Measurements from ENCODE around the gene SAT1. TPM values are rescaled to one million over a fixed set of nuclear protein-coding genes. Genes with fewer than 3 reads are reported as not detected.

SAT1 gene
- total RNA-seq, 1 donor from 2014 or later, result 224 TPM

DNA sequence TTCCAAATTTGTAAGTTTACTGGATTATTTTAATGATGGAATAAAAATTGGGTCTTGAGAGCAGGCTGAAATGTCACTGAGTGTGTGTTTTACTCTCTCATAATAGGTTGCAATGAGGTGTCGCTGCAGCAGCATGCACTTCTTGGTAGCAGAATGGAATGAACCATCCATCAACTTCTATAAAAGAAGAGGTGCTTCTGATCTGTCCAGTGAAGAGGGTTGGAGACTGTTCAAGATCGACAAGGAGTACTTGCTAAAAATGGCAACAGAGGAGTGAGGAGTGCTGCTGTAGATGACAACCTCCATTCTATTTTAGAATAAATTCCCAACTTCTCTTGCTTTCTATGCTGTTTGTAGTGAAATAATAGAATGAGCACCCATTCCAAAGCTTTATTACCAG, 2.6 kb downstream of the SAT1 start:
- Mint-ChIP-seq H3K36me3 (ENCODE audit: low read depth, unreplicated experiment) (peaks cover 2% of the 10 kb centered on the region), H3K4me1 (ENCODE audit: low read depth, unreplicated experiment) (peaks cover 7% of the 10 kb centered on the region), H3K27me3 (ENCODE audit: low read depth, unreplicated experiment) (no peaks in the 10 kb centered on the region), H3K4me3 (ENCODE audit: unreplicated experiment) (peak overlapping the region; percentile 92), H3K27ac (ENCODE audit: unreplicated experiment) (peak overlapping the region; percentile 47), H3K9me3 (ENCODE audit: unreplicated experiment) (peaks cover 2% of the 10 kb centered on the region)
- FAIRE-seq (no peak), DNase-seq (ENCODE audit: low read depth) (no peak)
- Histone ChIP-seq H3K4me1 (ENCODE audit: insufficient read depth, low read length) (peaks cover 4% of the 10 kb centered on the region), H3K9me3 (ENCODE audit: insufficient read depth, low read depth, low read length) (no peaks in the 10 kb centered on the region), H3K36me3 (ENCODE audit: insufficient read depth, low read length) (peaks cover 6% of the 10 kb centered on the region), H2AFZ (ENCODE audit: low read depth, low read length) (no peak overlapping the region), H3K9ac (ENCODE audit: low read length) (peak overlapping the region; percentile 94), H3K4me3 (ENCODE audit: insufficient read depth, low read depth, low read length) (peak overlapping the region; percentile 73), H3K4me2 (ENCODE audit: low read length) (peak overlapping the region; percentile 81), H3K27me3 (ENCODE audit: insufficient read depth, low read length) (no peaks in the 10 kb centered on the region), H4K20me1 (ENCODE audit: insufficient read depth, low read length) (peaks cover 22% of the 10 kb centered on the region), H3K27ac (ENCODE audit: low read depth, low read length) (no peak overlapping the region), H3K79me2 (ENCODE audit: insufficient read depth, low read length) (peaks cover 22% of the 10 kb centered on the region)
- TF ChIP-seq, protein P1, sequence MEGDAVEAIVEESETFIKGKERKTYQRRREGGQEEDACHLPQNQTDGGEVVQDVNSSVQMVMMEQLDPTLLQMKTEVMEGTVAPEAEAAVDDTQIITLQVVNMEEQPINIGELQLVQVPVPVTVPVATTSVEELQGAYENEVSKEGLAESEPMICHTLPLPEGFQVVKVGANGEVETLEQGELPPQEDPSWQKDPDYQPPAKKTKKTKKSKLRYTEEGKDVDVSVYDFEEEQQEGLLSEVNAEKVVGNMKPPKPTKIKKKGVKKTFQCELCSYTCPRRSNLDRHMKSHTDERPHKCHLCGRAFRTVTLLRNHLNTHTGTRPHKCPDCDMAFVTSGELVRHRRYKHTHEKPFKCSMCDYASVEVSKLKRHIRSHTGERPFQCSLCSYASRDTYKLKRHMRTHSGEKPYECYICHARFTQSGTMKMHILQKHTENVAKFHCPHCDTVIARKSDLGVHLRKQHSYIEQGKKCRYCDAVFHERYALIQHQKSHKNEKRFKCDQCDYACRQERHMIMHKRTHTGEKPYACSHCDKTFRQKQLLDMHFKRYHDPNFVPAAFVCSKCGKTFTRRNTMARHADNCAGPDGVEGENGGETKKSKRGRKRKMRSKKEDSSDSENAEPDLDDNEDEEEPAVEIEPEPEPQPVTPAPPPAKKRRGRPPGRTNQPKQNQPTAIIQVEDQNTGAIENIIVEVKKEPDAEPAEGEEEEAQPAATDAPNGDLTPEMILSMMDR (IDR thresholded peaks at IDR 0.05; ENCODE audit: insufficient read depth, low read depth, low read length), result no peak
- no peak for TF ChIP-seq EZH2 (IDR thresholded peaks at IDR 0.05; ENCODE audit: insufficient read depth, low read length)

DNA sequence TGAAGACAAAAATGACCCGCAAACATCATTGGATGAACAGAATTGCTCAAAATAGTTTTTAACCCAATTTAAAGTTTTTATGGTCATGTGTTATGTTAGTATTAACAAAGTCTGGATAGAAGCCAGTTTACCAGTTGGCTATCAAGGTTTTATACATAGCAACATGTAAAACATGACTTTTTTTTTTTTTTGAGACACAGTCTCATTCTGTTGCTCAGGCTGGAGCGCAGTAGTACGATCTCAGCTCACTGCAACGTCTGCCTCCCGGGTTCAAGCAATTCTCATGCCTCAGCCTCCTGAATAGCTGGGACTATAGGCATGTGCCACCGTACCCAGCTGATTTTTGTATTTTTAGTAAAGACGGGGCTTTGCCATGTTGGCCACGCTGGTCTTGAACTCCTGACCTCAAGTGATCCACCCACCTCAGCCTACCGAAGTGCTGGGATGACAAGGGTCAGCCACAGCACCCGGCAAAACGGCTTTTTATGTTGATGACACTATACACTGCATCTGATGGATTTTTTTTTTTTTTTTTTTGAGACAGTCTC, 3.4 kb downstream of the SAT1 start:
- Histone ChIP-seq H3K4me1 (ENCODE audit: insufficient read depth, low read length) (peaks cover 4% of the 10 kb centered on the region), H4K20me1 (ENCODE audit: insufficient read depth, low read length) (peaks cover 22% of the 10 kb centered on the region), H3K27ac (ENCODE audit: low read depth, low read length) (no peak overlapping the region), H3K9ac (ENCODE audit: low read length) (no peak overlapping the region), H3K9me3 (ENCODE audit: insufficient read depth, low read depth, low read length) (no peaks in the 10 kb centered on the region), H3K36me3 (ENCODE audit: insufficient read depth, low read length) (peaks cover 6% of the 10 kb centered on the region), H3K79me2 (ENCODE audit: insufficient read depth, low read length) (peaks cover 22% of the 10 kb centered on the region), H3K4me2 (ENCODE audit: low read length) (no peak overlapping the region), H3K4me3 (ENCODE audit: insufficient read depth, low read depth, low read length) (no peak overlapping the region), H2AFZ (ENCODE audit: low read depth, low read length) (no peak overlapping the region), H3K27me3 (ENCODE audit: insufficient read depth, low read length) (no peaks in the 10 kb centered on the region)
- Mint-ChIP-seq H3K9me3 (ENCODE audit: unreplicated experiment) (peaks cover 2% of the 10 kb centered on the region), H3K36me3 (ENCODE audit: low read depth, unreplicated experiment) (peaks cover 2% of the 10 kb centered on the region), H3K27ac (ENCODE audit: unreplicated experiment) (no peak overlapping the region), H3K27me3 (ENCODE audit: low read depth, unreplicated experiment) (no peaks in the 10 kb centered on the region), H3K4me1 (ENCODE audit: low read depth, unreplicated experiment) (peaks cover 7% of the 10 kb centered on the region), H3K4me3 (ENCODE audit: unreplicated experiment) (no peak overlapping the region)
- FAIRE-seq (no peak), DNase-seq (ENCODE audit: low read depth) (no peak)
- TF ChIP-seq, protein P1 (IDR thresholded peaks at IDR 0.05; ENCODE audit: insufficient read depth, low read depth, low read length), result no peak
- no peak for TF ChIP-seq EZH2 (IDR thresholded peaks at IDR 0.05; ENCODE audit: insufficient read depth, low read length)

DNA sequence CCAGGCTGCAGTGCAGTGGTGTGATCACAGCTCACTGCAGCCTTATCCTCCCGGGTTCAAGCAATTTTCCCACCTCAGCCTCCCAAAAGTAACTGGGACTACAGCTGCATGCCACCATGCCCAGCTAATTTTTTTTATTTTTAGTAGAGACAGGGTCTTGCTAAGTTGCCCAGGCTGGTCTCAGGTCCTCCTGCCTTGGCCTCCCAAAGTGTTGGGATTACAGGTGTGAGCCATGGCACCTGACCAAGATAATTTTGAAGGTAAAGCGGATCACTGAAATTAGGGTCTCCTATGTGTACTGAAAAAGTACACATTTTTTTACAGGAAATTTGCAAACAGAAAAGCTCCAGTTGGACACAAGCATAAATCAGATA, 4.8 kb downstream of the SAT1 start:
- Mint-ChIP-seq H3K36me3 (ENCODE audit: low read depth, unreplicated experiment) (peaks cover 2% of the 10 kb centered on the region), H3K27ac (ENCODE audit: unreplicated experiment) (no peak overlapping the region), H3K4me3 (ENCODE audit: unreplicated experiment) (no peak overlapping the region), H3K9me3 (ENCODE audit: unreplicated experiment) (peaks cover 2% of the 10 kb centered on the region), H3K4me1 (ENCODE audit: low read depth, unreplicated experiment) (peaks cover 5% of the 10 kb centered on the region), H3K27me3 (ENCODE audit: low read depth, unreplicated experiment) (no peaks in the 10 kb centered on the region)
- no peak overlapping the region for H3K4me3 ChIP-seq (ENCODE audit: insufficient read depth, low read depth, low read length)
- peaks cover 6% of the 10 kb centered on the region for H3K36me3 ChIP-seq (ENCODE audit: insufficient read depth, low read length)
- no peak for TF ChIP-seq EZH2 (IDR thresholded peaks at IDR 0.05; ENCODE audit: insufficient read depth, low read length)
- TF ChIP-seq, protein P1 (IDR thresholded peaks at IDR 0.05; ENCODE audit: insufficient read depth, low read depth, low read length), result no peak
- H3K4me2 ChIP-seq (ENCODE audit: low read length), result no peak overlapping the region
- peaks cover 4% of the 10 kb centered on the region for H3K4me1 ChIP-seq (ENCODE audit: insufficient read depth, low read length)
- no peak overlapping the region for H3K27ac ChIP-seq (ENCODE audit: low read depth, low read length)
- no peak overlapping the region for H3K9ac ChIP-seq (ENCODE audit: low read length)
- DNase-seq (ENCODE audit: low read depth) (no peak), FAIRE-seq (no peak)
- H4K20me1 ChIP-seq (ENCODE audit: insufficient read depth, low read length), result peaks cover 22% of the 10 kb centered on the region
- H3K79me2 ChIP-seq (ENCODE audit: insufficient read depth, low read length), result peaks cover 22% of the 10 kb centered on the region
- H3K9me3 ChIP-seq (ENCODE audit: insufficient read depth, low read depth, low read length), result no peaks in the 10 kb centered on the region
- no peaks in the 10 kb centered on the region for H3K27me3 ChIP-seq (ENCODE audit: insufficient read depth, low read length)
- no peak overlapping the region for H2AFZ ChIP-seq (ENCODE audit: low read depth, low read length)
